Bronchial smooth muscle cell (primary cell): ENCODE results near the gene CFHR2. TPM values are rescaled to one million over a fixed set of nuclear protein-coding genes. Genes with fewer than 3 reads are reported as not detected.

Experiments
- total RNA-seq: library from RNA; depleted of rRNA; stranded (reverse); fragments of >200 nt; gene quantifications from 2 replicates; pipeline ENCODE4 v1.2.1, GENCODE V29; 2014

CFHR2 gene
- total RNA-seq: not detected in 2 replicates

GRCh38 chr1:196943568-196943967, at the start of gene CFHR2:
TSS of gene CFHR2 (plus strand) at chr1:196943738. CDS start at chr1:196943881, 143 bp downstream.

GRCh38 chr1:196977278-196977677, 33.7 kb downstream of the CFHR2 start, which contains the start of gene CFHR5:
TSS of gene CFHR5 (plus strand) at chr1:196977556. CDS start at chr1:196977665, 109 bp downstream.

Other genes starting within 250 kb of the CFHR2 start
- not detected in 2 replicates for gene CFHR3, start 168.9 kb upstream of the CFHR2 start, total RNA-seq
- 0.16 and 0.26 TPM in 2 replicates for gene CFHR1, start 124.0 kb upstream of the CFHR2 start, total RNA-seq
- gene CFHR4, start 55.7 kb upstream of the CFHR2 start, total RNA-seq: not detected in 2 replicates
- gene CFHR5, start 33.8 kb downstream of the CFHR2 start, total RNA-seq: not detected in 2 replicates
- gene F13B, start 123.5 kb downstream of the CFHR2 start, total RNA-seq: not detected in 2 replicates
- gene ASPM, start 202.9 kb downstream of the CFHR2 start, total RNA-seq: 1.1 and 5.4 TPM in 2 replicates